Activated CD8-positive, alpha-beta memory T cell treated with anti-CD3 and anti-CD28 coated beads, Interleukin-2, amount 50 U/mL, for 24 hours (primary cell): ENCODE data around the gene IGFBP5.

Experiments
- DNase-seq: peaks from one replicate; pipeline ENCODE4 v3.0.0-alpha.2; 2020; ENCODE audit errors: extremely low read depth

Gene IGFBP5

DNA sequence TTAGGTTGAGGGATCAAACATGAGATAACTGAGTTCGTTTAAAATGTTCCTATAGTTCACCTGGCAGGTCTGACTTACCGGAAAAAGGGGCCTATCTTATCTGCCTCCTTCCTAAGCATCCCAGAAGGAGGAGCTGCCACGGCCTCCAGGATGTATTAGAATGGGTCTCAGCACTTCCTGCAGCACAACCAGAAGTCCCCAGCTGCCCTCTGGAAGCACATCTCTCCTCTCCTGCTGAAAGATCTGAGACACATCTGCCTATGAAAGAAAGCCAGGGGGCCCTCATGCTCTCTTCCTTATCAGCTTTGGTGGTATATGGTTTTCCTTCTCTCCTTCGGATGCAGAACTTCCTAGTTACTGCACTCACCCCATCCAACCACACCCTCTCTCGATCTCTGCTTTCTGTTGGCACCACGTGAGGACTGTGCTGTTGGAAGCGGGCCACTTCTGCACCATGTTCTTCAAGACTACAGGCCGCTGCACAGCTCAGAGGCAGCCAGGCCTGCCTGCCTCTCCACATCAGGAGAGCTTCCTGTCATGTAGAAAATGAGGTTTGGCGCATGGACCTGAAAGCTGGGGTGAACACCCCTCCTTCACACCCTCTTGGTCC lies 6.5 kb downstream of the IGFBP5 start:
- DNase-seq = no peak

DNA sequence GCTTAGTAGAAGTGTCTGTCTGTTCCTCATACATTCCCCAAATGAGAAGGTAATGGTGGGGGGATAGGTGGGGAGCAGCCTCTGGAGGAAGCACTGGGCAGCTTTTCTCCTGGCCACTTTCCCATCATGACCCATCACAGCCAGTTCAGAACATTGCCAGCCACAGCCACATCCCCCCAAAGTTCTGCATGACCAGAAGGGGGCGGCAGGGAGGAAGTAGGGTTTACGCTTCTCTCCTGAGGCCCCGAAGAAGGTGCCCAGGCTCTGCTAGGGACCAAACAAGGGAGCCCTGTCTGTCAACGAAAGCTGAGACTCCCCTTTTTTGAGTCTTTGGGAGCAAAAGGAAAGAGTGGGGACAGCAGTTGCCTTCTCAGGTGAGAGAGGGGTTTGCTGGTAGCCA lies 7.7 kb downstream of the IGFBP5 start:
- no peak for DNase-seq

DNA sequence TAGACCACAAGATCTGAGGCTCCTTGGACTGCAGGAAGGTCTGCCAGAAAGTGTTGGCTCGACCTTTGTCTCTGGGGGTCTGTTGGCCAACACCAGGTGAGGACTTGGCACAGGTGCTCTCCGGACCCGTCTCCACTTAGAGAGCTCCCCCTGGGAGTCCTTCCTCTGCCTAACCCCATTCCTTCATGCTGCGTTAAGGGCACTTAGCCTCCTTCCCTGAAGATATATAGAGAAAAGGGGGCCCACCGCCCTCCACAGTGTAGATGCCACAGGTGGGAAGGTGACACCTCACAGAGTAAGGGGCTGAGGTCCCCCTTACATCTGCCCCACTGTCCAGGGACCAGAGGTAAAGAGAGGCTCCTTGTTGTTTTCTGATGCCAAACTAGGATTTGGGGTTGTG lies 8.2 kb downstream of the IGFBP5 start:
- DNase-seq = no peak

DNA sequence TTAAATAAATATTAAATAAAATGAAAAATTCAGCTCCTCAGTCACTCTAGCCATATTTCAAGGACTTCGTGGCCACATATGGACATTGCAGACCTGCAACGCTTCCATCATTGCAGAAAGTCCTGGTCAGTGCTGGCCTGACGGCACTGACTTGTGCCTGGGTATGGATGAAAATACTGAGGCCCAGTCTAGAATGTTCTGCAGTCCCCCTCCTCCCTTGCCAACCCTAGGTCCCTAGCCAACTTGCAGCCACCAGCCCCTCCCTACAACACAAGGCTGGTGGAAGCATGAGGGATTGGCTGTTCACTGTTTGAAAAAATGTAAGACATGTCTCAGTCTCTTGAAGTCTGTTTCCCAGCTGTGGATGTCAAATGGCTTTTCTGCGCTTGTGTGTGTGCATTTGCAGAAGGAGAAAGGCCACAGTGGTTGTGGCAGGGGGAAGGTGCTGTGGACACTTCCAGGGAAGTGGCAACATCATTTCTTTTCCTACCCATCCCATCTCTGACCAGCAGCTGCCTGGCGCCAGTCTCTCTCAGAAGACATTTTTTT lies 9.9 kb downstream of the IGFBP5 start:
- no peak for DNase-seq

DNA sequence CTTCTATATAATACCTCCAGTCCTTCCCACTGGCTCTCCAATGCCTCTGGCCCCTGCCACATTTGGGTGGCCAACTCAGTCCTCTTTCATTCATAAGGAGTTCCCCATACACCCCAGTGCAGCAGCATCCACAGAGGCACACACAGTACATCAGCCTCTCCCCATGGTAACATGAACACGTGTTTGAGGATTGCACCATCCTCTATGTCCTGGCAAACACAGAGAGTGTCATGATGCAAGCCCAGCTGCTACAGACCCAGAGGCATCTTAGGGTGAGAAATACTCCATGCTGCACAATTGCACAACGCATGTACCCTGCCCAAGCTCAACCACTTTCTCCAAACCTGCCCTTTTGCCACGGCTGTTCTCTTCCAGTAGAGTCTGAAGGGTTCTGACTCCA lies 11.5 kb downstream of the IGFBP5 start:
- no peak for DNase-seq

DNA sequence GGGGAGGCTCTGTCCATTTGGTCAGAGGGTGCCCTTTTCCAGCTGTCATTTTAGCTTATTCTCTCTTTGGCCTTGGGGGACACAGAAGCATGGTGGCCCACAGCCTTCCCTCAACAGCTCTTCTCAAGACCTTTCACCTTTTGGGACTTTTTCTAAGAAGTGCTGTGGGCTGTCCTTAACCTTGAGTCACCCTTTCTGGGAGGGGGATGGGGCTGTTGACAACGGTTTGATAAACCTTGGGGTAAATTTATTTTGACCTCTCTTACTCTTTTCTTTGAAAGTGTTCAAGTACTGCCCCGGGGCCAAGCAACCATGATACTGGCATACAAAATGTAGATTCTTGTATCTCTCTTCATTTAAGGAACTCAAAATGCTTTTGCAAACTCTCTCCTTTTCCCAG lies 13.7 kb downstream of the IGFBP5 start:
- DNase-seq = no peak

DNA sequence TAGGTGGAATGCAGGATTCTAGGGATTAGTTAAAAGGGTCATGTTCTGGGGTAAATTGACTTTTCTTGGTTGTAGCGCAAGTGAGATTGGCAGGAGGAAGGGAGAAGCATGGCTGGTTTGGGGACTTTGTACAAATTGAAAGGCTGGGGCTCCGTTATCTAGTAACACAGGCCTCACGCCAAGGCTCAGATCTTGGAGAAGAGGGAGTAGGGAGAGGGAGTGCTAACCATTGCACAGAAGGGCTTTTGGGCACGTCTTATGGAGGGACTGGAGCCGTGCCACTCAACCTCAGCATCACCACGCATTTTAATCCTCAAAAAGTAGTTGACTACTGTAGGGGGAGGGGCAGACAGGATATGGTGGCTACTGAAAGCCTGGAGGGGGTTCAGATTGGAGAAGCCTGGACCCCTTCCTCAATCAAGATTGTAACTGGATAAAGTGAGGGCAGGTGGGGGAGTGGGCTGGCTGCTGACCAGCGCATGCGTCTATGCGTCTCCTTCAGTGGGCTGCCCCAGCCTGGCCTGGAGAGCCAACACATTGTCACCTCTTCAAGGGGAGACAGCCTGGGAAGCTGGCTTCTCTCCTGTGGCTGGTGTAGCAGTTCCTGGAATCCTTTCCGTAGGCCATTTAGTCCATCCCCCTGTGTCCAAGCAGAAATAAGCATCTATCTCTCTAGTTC lies 14.3 kb downstream of the IGFBP5 start:
- DNase-seq = no peak

DNA sequence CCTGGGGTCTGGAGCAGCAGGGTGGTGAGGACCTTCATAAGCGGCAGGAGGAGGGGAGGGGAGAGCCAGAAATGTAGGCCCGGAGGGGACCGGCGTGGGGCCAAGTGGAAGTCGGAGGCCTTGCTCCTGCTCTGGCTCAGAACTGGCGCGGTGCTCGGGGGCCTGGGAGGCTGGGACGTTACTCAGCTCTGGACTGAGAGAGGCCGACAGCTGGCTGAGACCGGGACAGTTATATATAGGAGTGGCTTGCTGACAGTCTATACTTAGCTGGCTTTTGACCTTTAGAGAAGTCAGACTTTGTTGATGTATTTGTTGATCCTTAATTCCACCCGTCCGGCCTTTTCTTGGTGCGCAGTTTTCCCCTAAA lies 15.7 kb downstream of the IGFBP5 start:
- DNase-seq = no peak

DNA sequence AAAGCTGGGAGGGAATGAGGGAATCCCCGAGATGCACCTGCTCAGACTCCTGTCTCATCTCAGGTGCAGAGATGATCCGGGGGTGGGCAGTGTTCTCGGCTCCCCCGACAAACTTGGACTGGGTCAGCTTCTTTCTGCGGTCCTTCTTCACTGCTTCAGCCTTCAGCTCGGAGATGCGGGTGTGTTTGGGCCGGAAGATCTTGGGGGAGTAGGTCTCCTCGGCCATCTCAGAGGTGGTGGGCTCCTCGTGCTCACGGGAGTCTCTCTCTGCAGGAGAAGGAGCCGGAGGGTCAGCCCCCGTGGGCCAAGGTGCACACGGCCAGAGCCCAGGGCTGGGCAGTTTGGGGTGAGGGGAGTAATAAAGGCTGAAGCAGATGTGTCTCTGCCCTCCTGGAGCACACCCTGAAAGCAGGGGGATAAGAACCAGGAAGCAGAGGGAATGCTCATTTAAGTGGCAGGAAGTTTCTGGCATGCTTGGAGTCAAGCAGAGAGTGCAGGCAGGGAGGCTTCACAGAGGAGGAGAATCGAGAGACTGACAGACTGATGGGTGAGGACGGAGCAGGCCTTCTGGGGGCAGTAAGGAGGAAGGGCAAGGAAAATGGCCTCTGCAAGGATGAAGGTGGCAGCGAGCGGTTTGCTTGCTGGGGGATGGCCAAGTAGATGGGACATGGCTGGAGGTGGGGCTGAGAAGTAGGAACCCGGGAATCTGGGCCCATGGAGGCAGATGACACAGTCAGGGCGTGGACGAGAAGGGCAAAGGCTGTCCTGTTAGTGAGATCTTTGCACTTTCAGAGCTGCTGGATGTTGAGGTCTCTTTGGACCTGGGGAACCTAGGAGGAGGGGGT lies 16.3 kb downstream of the IGFBP5 start:
- DNase-seq = no peak

DNA sequence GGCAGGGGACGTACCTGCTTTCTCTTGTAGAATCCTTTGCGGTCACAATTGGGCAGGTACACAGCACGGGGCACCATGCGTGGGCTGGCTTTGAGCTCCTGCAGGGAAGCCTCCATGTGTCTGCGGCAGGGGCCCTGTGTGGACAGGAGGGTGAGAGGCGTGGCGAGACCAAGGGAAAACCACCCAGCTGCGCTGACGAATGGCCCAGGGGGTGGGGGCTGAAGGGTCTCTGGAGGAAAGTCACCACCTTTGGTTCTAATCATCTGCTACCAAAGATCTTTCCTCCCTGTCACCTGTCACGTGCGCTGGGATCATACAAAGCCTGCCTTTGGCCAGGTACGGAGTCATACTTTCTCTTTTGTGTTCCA lies 17.3 kb downstream of the IGFBP5 start:
- DNase-seq = no peak

DNA sequence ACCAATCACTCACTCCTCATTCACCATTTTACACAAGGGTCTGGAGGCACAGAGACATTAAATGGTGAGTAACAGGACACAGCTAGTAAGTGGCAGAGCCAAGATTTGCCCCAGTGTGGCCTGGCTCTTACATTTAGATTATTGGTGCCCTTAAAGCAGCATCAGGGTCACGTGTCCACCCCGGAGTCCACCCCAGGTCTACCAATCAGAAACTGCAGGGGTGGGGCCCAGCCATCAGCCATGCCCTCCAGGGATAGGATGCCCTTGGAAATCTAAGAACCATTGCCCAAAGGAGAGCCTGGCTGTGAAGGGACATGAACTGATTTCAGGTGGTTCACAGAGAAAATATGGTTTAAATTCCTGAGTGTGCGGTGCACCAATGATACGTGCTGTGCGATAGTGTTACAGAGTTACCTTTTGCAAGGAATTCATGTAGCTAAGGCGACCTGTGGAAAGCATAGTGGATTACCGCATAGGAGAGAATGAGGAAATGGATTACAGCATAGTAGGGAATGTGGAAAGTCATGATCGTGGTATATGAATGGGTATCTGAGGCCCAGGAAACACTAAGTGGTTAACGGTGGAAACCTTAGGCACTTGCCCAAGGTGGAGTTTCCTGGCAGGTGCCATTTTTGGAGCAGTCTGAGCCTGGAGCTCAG lies 17.8 kb downstream of the IGFBP5 start:
- no peak for DNase-seq

DNA sequence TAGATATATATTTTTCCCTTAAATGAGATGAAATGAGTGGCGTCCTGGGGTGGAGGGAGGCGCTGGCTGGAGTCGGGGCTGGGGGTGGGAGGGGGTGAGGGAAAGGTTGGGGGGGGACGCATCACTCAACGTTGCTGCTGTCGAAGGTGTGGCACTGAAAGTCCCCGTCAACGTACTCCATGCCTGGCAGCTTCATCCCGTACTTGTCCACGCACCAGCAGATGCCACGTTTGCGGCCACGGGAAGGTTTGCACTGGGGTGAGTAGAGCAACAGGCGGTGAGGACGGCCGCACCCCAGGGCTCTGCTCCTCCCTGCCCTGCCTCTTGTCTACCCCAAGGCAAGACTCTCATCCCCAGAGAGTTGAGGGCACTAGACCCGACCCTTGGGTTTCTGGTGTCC lies 18.7 kb downstream of the IGFBP5 start:
- no peak for DNase-seq

DNA sequence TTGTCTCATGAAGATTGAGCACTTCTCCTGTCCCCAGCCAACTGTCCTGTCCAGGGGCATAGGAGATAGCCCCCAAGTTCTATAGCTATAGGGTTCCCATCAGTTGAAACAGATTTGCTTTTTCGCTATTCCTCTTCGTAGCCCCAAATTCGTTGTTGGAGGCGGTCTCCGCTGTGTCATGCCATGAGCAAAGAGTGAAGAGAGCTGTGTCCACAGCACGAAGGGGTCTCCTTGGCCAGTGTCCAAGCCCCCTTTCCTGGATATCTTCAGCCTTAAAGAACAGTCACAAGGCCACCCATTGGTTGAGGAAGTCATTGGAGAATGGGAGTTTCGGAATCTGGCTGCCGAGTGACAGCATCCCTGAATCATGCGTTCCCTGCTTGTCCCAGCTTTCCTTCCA lies 21.0 kb downstream of the IGFBP5 start:
- DNase-seq = no peak

DNA sequence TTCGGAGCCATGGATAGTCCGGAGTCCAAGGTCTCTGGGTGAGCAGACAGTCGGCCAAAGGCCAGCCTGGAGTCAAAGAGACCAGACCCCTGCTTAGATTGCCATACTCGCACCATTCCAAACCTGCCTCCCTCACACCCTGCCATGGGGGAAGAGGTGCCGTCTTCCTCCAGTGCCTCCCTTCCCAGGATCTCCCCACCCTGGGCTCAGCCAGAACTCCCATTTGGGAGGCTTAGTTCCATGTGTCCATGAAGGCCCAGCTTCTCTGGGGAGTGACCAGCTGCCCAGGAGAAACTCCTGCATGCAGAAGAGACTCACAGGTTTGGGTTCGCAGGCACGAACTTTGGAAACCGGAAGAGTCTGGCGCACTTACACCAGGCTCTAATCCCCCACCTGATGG lies 21.7 kb downstream of the IGFBP5 start:
- DNase-seq = no peak

DNA sequence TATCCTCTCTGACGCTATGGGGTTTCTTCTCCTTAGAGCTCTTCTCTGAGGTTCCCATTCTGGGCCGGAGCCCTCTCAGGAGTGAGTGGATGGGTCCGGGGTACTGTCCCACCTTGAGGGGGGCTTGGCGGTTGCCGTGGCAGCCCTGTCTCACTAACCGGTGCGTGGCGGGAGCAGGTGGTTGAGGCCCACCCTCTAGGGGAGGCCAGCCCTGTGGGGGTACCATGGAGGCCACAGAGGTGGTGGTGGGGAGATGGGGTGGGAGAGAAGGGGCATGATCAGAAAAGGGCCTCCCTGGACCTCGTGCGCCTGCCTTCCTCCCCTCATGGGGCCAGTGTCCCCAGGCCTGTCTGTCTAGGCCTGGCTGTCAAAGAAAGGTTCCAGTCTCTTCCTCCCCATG lies 22.3 kb downstream of the IGFBP5 start:
- no peak for DNase-seq

DNA sequence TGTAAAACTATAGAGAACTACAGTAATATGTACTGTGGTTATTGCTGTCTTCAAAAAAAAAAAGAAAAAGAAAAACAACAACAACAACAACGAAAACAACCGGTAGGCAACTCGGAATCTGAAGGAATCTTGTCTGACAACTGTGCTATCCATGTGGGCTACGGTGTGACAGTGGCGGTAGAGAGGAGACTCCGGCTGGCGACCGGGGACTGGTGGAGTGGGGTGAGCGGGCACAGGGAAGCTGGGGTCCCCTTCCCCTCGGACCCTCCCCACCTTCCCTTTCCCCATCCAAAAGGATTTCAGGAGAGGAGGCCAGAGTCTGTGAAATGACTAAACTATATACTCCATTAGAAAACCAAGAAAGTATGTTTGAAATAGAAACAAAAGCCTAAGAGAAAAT lies 22.9 kb downstream of the IGFBP5 start:
- DNase-seq = no peak

DNA sequence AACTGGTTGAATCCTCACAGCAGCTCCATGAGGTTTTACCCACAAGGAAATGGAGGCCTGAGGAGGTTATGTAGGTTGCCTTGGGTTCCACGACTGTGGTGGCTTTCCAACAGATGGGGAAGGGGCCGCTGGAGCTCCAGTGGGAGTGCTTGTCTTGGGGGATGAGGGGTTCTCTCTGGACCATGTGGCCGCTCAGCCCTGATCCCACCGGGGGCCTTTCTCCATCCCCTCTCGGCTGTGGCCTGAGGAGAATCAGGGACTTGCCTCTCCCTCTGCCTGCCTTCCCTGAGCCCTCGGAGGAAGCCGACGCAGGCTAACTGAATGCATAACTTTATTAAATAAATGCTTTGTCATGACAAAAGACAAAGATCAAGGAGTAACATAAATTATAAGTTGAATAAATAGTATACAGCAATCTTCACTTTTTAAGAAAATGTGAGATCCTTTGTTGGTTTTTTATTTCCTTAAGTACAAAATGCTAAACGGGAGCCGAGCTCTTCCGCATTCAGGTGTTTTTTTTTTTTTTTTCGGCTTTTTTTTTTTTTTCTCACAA lies 23.5 kb downstream of the IGFBP5 start:
- no peak for DNase-seq

DNA sequence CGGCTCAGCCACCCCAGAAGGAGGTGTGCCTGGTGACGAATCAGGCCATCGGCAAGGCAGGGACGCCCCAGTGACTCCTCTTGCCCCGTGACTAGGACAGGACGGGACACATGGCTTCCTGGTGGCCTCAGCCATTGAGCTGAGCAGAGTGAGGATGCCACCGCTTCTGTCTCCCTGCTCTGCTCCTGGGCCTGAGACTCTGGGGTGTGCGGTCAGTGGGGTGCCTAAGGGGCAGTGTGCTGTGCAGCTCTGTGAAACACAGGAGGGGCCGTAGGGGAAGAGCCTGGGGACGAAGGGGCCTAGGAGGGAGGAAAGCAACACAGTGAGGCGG lies 24.3 kb downstream of the IGFBP5 start:
- no peak for DNase-seq

DNA sequence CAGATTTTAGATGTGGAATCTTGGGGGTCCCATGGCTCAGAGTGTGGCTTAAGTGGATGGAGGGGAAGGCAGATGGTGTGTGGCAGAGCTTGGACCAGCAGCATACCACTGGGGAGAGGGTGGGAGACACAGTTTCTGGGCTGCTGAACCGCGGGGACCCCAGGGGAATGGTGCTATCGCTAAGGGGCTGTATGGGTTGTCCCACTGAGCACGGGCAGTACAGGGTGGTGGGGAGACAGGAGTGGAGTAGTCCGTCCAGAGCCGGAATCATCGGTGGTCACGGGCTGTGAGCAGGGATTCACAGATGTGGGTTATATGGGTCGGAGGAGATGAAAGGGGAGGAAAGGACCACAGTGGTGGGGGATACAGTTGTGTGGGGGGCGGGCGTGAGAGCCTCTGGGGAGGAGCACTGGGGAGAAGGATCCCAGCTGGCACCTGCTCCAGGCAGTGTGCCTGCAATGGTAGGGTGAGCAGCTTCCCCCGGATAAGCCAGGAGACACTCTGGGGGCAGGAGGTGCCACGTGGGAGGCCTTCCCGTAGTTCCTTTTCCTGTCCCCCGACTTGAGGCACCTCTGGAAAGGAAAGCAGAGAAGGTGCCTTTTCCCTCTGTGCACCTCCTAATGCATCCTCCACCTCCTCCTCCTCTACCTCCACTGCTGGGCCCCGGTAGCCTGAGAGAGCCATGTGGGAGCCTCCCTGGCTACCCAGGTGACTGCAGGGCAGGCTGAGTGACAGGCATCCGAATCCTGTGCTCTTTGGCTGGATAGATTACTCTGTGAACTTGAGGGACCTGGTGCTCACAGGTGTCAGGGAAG lies 24.9 kb downstream of the IGFBP5 start:
- DNase-seq = no peak

DNA sequence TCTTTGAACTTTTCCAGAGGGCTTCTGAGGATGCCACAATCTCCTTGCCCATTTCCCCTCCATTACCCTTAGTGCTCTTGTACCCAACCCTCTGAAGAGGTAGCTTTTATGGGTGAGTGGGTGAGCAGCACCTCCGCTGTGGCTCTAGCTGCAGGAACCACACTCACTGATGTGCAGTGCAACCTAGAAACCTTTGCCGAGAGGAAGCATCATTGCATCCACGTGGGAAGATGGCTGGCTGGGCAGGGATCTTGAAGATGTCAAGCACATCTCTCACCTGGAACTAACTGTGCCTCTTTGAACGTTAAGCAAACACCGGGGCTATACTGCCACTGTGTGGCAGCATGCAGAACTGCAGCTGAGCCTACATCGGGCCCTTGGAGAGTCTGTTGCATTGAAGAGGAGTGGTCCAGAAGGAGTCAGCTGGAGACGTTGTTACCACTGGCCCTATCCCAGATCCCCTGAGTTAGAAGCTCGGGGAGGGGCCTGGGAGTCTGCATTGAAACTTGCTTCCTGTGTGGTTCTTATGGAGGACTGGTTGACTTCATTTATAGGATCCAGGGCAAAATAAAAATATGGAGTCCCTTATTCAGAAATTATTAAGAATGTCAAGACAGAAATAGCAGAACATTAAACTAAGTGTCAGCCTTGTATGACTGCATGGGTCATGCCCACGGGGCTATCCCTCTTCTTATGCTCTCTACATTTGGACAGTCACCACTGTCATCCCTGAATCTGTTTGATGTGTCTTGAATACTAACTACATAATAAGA lies 28.7 kb downstream of the IGFBP5 start:
- peak; percentile 9 for DNase-seq

DNA sequence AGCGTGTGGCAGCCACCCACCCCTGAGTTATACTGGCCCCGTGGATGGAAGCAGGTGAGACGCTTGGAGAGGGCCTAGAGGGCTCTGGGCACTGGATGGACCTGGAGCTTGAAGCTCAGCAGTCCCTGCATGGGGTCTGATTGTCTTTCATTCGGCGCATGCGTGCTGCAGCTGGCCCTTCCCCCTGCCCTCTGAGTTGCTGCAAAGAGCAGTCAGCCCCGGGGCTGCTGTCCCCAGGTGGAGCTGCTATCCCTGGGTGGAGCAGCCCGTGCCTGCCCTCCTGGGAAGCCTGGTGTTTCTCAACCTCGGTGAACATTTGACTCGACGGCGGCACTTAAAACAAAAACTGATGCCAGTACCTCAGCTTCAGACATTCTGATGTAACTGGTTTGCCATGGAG lies 29.6 kb downstream of the IGFBP5 start:
- no peak for DNase-seq
